Gastrocnemius medialis (tissue), 4 donors: ENCODE data around the gene SPRR1B.

Experiments used
- CTCF ChIP-seq, 5 experiments: fragments of 450-650 bp in 3 of 5; fragments of 200-600 bp in 2 of 5; sonication (generic) in 2 of 5; IDR thresholded peaks in 4 of 5; conservative IDR thresholded peaks in 1 of 5; 1 replicate in 4 of 5; 2 replicates in 1 of 5; pipeline ENCODE4 v1.5.1; 2016 to 2019; ENCODE audit warnings: antibody characterized with exemption in 5 of 5, mild to moderate bottlenecking in 3 of 5, moderate library complexity in 3 of 5
- POLR2A ChIP-seq, 2 donors: fragments of 450-650 bp; IDR thresholded peaks; one replicate each; pipeline ENCODE4 v1.6.1; 2017; ENCODE audit warnings: antibody characterized with exemption in 2 of 2, mild to moderate bottlenecking in 2 of 2, moderate library complexity in 2 of 2

- TF ChIP-seq CTCF (IDR thresholded peaks at IDR 0.05 in 4 of 5, conservative IDR thresholded peaks at IDR 0.05 in 1 of 5) (no peak), POLR2A (IDR thresholded peaks at IDR 0.05) (no peak)
These were observed 7.9 kb upstream of the SPRR1B start for GRCh38 chr1:153023109-153023508.
